BLaER1 treated with 17β-estradiol and CSF1 and Interleukin-3, amounts not matched to agents 10 nM and 100 nM (cell line): Measurements from ENCODE around the gene TOMM5.
"Not testable (repeated sequence)": the region's sequence is repeated elsewhere in the genome, so short reads cannot be mapped to it uniquely, and the experiment has no call there.

Experiments used
- H3K27ac ChIP-seq, 11 experiments: shearing (Covaris generic); formaldehyde crosslinking; 2 replicates each; pipeline ENCODE4 v1.8.1; 2022
- H3K27me3 ChIP-seq, 11 experiments: shearing (Covaris generic); formaldehyde crosslinking; 2 replicates each; pipeline ENCODE4 v1.8.1; 2022
- H3K36me3 ChIP-seq, 11 experiments: shearing (Covaris generic); formaldehyde crosslinking; 2 replicates each; pipeline ENCODE4 v1.8.1; 2022
- H3K4me1 ChIP-seq, 10 experiments: shearing (Covaris generic); formaldehyde crosslinking; 2 replicates each; pipeline ENCODE4 v1.8.1; 2022
- H3K4me2 ChIP-seq, 11 experiments: shearing (Covaris generic); formaldehyde crosslinking; 2 replicates each; pipeline ENCODE4 v1.8.1; 2022
- H3K4me3 ChIP-seq, 10 experiments: shearing (Covaris generic); formaldehyde crosslinking; 2 replicates each; pipeline ENCODE4 v1.8.1; 2022
- H3K9ac ChIP-seq, 11 experiments: shearing (Covaris generic); formaldehyde crosslinking; 2 replicates each; pipeline ENCODE4 v1.8.1; 2022
- H3K9me3 ChIP-seq, 11 experiments: shearing (Covaris generic); formaldehyde crosslinking; replicated peaks in 1 of 11; 2 replicates each; pipeline ENCODE4 v1.8.1; 2022
- H4K20me1 ChIP-seq, 11 experiments: shearing (Covaris generic); formaldehyde crosslinking; 2 replicates each; pipeline ENCODE4 v1.8.1; 2022
- Cebpa-rat ChIP-seq, 11 experiments: shearing (Covaris generic); IDR thresholded peaks; 2 replicates each; pipeline ENCODE4 v1.8.1; 2022

Gene TOMM5

DNA sequence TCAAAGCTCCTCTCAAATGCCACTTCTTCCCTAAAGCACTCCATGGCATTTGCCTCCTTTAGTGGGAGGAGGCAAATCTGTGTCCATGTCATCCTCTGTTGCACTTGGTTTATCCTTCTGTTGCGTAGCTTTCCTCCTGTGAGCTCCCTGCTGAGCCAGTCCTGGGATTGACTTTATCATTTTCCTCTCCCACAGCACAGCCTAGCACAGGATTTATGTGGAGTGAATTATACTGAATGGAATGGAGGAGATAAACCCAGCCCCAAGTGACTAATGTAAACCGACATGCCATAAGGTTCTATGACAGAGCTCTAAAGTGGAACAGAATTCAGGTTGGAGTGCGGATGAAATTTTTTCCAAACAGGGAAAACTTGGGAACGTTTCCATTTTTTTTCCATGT lies 26.4 kb upstream of the TOMM5 start:
- Histone ChIP-seq H3K9me3 (no peaks in the 10 kb centered on the region), H3K9ac (no peak overlapping the region), H3K4me1 (peaks cover 16 to 40% (median 28%) of the 10 kb centered on the region in 10 experiments), H3K27ac (no peak overlapping the region), H4K20me1 (no peaks in the 10 kb centered on the region), H3K27me3 (no peaks in the 10 kb centered on the region), H3K4me2 (no peak overlapping the region), H3K4me3 (no peak overlapping the region), H3K36me3 (no peaks in the 10 kb centered on the region)
- TF ChIP-seq Cebpa-rat (IDR thresholded peaks at IDR 0.05) = no peak

DNA sequence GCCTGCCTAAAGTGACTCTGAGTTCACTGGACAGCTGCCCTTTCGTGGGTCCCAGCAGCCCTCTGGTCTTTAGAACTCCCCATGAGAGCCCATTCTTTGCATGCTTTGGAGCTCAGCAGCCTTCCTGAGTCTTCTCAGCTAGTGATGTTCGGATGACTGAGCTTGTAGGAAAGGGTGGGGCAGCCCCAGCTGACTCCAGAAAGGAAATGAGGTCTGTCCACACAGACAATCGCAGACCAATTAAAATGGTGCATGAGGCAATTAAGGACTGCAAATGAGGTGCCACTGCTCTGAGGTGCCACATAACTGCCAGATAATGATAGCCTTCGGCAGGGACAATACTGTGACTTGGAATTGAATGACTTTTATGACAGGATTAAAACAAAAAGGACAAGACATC lies 25.4 kb upstream of the TOMM5 start:
- Histone ChIP-seq H3K4me3 (no peak overlapping the region), H3K9ac (0 out of 22 replicates have a peak overlapping the region, but pooled peaks of 1 of the 11 experiments have one; percentile 25), H3K9me3 (no peaks in the 10 kb centered on the region), H4K20me1 (no peaks in the 10 kb centered on the region), H3K27me3 (no peaks in the 10 kb centered on the region), H3K27ac (no peak overlapping the region), H3K36me3 (no peaks in the 10 kb centered on the region), H3K4me2 (peak overlapping the region; percentile 41 to 68 (median 54); a peak in 21 of 22 replicates), H3K4me1 (peaks cover 16 to 36% (median 28%) of the 10 kb centered on the region in 10 experiments)
- TF ChIP-seq Cebpa-rat (IDR thresholded peaks at IDR 0.05) = no peak

DNA sequence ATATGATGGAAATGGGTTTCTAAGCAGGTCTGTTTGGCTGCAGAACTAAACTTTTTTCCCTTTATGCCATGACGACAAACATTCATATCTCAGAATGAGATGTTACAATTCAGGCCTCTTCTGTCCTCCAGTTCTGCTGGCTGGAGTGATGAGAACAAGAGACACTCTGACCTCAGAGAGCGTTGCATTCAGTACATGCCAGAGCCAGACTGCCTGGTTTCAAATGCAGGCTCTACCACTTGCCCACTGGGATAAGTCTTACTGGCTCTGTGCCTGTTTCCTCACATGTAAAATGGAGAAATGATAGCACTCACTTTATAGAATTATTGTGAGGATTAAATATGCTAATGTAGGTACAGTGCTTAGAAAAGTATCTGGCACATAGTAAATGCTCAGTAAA lies 24.8 kb upstream of the TOMM5 start:
- Histone ChIP-seq H3K9ac (no peak overlapping the region), H4K20me1 (no peaks in the 10 kb centered on the region), H3K4me1 (peaks cover 16 to 31% (median 25%) of the 10 kb centered on the region in 10 experiments), H3K27ac (no peak overlapping the region), H3K4me3 (no peak overlapping the region), H3K27me3 (no peaks in the 10 kb centered on the region), H3K9me3 (no peaks in the 10 kb centered on the region), H3K36me3 (no peaks in the 10 kb centered on the region), H3K4me2 (peak overlapping the region in 5 of 11 experiments; percentile 54 to 68 (median 66); a peak in 5 of 22 replicates)
- TF ChIP-seq Cebpa-rat (IDR thresholded peaks at IDR 0.05) = no peak

DNA sequence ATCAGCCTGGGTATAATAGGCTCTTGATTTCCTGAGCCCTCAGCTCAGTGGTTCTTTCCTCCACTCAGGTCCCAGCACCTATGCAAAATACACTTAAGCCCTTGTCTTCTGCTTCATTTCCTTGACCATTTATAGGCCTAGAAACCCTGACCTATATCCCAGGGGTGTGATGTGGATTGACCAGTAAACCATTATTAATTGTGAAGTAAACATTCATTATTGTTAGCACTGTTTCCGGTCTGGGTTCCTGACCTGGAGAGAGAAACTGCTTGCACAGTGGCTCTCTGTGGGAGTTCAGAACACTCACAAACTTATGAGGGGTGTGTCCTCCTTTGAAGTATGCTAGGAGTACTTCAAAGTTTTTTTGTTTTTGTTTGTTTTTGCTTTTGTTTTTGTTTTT lies 19.6 kb upstream of the TOMM5 start:
- Histone ChIP-seq H3K36me3 (no peaks in the 10 kb centered on the region), H3K9ac (no peak overlapping the region), H3K9me3 (no peaks in the 10 kb centered on the region), H4K20me1 (no peaks in the 10 kb centered on the region), H3K4me3 (no peak overlapping the region), H3K4me2 (no peak overlapping the region), H3K27me3 (no peaks in the 10 kb centered on the region), H3K27ac (no peak overlapping the region), H3K4me1 (peaks cover 0 to 10% (median 0%) of the 10 kb centered on the region in 10 experiments; a peak in 4 of 20 replicates)
- TF ChIP-seq Cebpa-rat (IDR thresholded peaks at IDR 0.05) = no peak

DNA sequence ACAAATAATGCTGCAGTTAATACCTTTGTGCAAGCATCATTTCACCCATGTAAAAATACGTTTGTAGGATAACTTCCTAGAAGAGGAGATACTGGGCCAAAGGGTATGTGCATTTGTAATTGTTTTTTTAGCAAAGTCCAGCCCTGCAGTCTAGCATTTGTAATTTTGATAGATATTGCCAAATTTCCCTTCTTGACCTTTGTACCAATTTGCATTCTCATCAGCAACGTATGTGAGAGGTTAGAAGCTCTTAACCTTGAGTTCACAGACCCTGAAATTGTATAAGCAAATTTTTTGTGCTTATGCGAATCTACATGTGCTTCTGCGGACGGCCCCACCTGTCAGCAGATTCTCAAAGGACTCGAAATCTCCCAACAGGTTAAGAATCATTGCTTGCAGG lies 18.6 kb upstream of the TOMM5 start:
- no peak for TF ChIP-seq Cebpa-rat (IDR thresholded peaks at IDR 0.05)
- Histone ChIP-seq H3K4me1 (peaks cover 0 to 10% (median 0%) of the 10 kb centered on the region in 10 experiments; a peak in 4 of 20 replicates), H3K27ac (no peak overlapping the region)

DNA sequence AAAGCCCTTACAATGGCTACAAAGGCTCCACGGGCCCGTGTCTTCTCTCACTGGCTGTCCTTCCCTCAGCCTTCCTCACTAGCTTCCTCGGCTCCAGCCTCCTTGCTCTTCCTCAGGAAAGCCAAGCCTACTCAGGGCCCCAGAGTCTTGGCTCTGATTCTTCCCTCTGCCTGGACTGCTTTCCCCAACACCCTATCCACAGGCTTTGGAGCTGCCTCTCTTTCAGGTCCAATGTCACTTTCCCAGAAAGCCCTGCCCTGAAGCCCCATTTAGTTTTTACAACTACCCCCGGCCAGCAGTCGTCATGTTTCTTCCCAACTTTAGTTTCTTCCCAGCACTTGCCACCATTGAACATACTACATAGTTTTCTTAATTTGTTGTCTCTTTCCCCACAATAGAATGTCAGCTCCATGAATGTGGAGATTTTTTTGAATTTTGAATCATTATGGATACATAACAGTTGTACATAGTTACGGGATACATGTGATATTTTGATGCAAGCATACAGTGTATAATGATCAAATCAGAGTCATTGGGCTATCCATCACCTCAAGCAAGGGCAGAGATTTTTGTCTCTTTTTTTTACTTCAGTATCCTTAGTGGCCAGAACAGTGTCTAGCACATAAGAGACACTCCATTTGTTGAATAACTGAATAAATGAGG lies 17.5 kb upstream of the TOMM5 start:
- Histone ChIP-seq H4K20me1 (no peaks in the 10 kb centered on the region), H3K27me3 (no peaks in the 10 kb centered on the region), H3K9ac (no peak overlapping the region), H3K4me2 (no peak overlapping the region), H3K36me3 (no peaks in the 10 kb centered on the region), H3K4me1 (peaks cover 0 to 10% (median 0%) of the 10 kb centered on the region in 10 experiments; a peak in 4 of 20 replicates), H3K4me3 (no peak overlapping the region), H3K9me3 (no peaks in the 10 kb centered on the region), H3K27ac (no peak overlapping the region)
- TF ChIP-seq Cebpa-rat (IDR thresholded peaks at IDR 0.05) = no peak

More for the DNA sequence above, 18.6 kb upstream of the TOMM5 start:
- Histone ChIP-seq H3K27me3 (no peaks in the 10 kb centered on the region), H3K9ac (no peak overlapping the region), H3K4me2 (no peak overlapping the region), H4K20me1 (no peaks in the 10 kb centered on the region), H3K36me3 (no peaks in the 10 kb centered on the region), H3K9me3 (no peaks in the 10 kb centered on the region), H3K4me3 (no peak overlapping the region)

DNA sequence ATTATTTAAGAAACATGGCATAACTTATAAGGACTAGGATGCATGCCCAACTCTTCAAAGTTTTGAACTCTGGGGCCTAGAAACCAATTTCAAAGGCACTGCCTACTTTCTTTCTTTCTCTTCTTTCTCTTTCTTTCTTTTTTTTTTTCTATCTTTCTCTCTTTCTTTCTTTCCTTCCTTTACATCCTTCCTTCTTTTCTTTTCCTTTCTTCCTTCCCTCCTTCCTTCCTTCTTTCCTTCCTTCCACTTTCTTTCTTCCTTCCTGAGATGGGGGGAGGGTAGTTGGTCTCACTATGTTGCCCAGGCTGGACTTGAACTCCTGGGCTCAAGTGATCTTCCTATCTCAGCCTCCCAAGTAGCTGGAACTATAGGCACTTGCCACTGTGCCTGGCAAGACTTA lies 15.9 kb upstream of the TOMM5 start:
- H3K9me3 ChIP-seq = no peaks in the 10 kb centered on the region
- H3K4me1 ChIP-seq = peaks cover 0 to 10% (median 0%) of the 10 kb centered on the region in 10 experiments; a peak in 4 of 20 replicates
- no peaks in the 10 kb centered on the region for H3K27me3 ChIP-seq
- H4K20me1 ChIP-seq = no peaks in the 10 kb centered on the region
- no peak overlapping the region for H3K9ac ChIP-seq
- H3K27ac ChIP-seq = no peak overlapping the region
- H3K4me3 ChIP-seq = no peak overlapping the region
- H3K36me3 ChIP-seq = no peaks in the 10 kb centered on the region
- peak overlapping the region in 5 of 11 experiments; percentile 1 to 48 (median 3); a peak in 4 of 22 replicates for H3K4me2 ChIP-seq
- TF ChIP-seq Cebpa-rat (IDR thresholded peaks at IDR 0.05) = no peak

DNA sequence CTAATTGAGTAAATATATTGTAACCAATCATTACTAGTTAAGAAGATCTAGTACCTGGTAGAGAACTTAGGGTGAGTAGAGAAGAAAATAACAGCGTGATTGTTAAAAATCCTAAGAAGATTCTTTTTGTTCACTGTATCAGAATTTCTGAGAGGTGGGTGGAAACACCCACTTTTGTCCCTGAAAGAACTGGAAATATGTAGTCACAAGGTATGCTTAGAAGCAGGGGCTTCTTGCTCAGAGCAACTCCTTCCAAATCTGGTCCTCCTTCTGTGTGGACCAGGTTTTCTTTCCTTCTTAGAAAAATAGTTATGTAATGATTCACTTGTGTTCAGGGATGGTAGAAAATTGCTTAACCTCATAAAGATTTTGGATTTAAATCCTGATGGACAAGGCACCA lies 11.9 kb upstream of the TOMM5 start:
- no peaks in the 10 kb centered on the region for H3K27me3 ChIP-seq
- TF ChIP-seq Cebpa-rat (IDR thresholded peaks at IDR 0.05) = no peak
- no peak overlapping the region for H3K4me3 ChIP-seq
- H3K4me2 ChIP-seq = no peak overlapping the region
- no peak overlapping the region for H3K27ac ChIP-seq
- no peaks in the 10 kb centered on the region for H3K36me3 ChIP-seq
- H3K9me3 ChIP-seq = no peaks in the 10 kb centered on the region
- no peak overlapping the region for H3K9ac ChIP-seq
- no peaks in the 10 kb centered on the region for H4K20me1 ChIP-seq
- peaks cover 0 to 10% (median 0%) of the 10 kb centered on the region in 10 experiments; a peak in 4 of 20 replicates for H3K4me1 ChIP-seq

DNA sequence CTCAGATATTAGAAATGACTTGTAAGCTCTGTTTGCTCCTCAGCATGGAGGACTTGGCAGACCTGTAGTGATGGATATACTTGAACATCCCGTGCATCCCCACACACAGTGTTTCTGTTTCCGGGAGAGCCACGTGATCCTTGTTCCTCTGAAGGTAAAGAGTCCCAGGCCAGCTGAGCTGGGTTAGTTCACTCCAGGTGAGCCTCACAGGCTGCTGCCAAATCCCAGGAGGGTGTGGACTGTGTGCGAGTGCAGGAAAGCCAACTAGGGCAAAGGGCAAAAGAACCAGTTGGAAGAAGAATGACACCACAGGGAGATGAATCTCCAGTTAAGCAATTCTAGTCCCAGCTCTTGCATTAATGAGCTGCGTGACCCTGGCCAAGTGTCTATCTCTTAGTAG lies 10.4 kb upstream of the TOMM5 start:
- Histone ChIP-seq H3K4me2 (no peak overlapping the region), H3K9me3 (no peaks in the 10 kb centered on the region), H3K27me3 (no peaks in the 10 kb centered on the region), H3K4me1 (peaks cover 0 to 4% (median 0%) of the 10 kb centered on the region in 10 experiments; a peak in 4 of 20 replicates), H4K20me1 (no peaks in the 10 kb centered on the region), H3K36me3 (no peaks in the 10 kb centered on the region), H3K9ac (no peak overlapping the region), H3K4me3 (no peak overlapping the region), H3K27ac (no peak overlapping the region)
- TF ChIP-seq Cebpa-rat (IDR thresholded peaks at IDR 0.05) = no peak

DNA sequence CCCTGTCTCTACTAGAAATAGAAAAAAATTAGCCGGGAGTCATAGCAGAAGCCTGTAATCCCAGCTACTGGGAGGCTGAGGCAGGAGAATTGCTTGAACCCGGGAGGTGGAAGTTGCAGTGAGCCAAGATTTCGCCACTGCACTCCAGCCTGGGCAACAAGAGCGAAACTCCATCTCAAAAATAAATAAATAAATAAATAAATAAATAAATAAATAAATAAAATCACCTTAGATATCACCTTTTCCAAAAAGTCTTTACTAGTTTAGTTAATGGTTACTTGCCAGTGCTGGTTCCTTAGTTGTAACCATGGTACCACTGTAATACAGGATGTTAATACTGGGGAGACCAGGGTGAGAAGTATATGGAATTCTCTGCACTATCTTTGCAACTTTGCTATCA lies 9.7 kb upstream of the TOMM5 start:
- not testable (repeated sequence) for H3K4me2 ChIP-seq, H3K4me1 ChIP-seq, H3K9ac ChIP-seq, H3K27me3 ChIP-seq, H3K36me3 ChIP-seq, H3K27ac ChIP-seq, H3K9me3 ChIP-seq, H4K20me1 ChIP-seq, H3K4me3 ChIP-seq
